H1 (cell line): ENCODE results near the gene PSD2. TPM values are rescaled to one million over a fixed set of nuclear protein-coding genes. Genes with fewer than 3 reads are reported as not detected.

Source experiments
- CTCF ChIA-PET: fragments of 300-600 bp; sonication (Branson Sonifier 250); formaldehyde crosslinking; loops from one replicate; lab custom pipeline; 2021; ENCODE audit not compliant: partially characterized antibody; lab: Charles Lee
- POLR2A ChIA-PET: fragments of 300-600 bp; sonication (Branson Sonifier 250); formaldehyde crosslinking; loops from one replicate; lab custom pipeline; 2021; ENCODE audit warnings: inconsistent platforms; ENCODE audit not compliant: partially characterized antibody; lab: Charles Lee
- DNase-seq, 2 experiments: peaks; one replicate each; pipeline versions ENCODE4 v3.0.0 to v3.0.0-alpha.2; 2010 to 2022; ENCODE audit warnings: low spot score in 2 of 2, low read depth in 1 of 2, mixed read lengths in 1 of 2
- FAIRE-seq: peaks from 2 replicates; lab custom pipeline; 2011; peaks lifted over from hg19 to GRCh38; lab: Jason Lieb, UNC
- H2AFZ ChIP-seq: 2 replicates; pipeline ENCODE4 v1.8.1; 2012; ENCODE audit warnings: low read length, inconsistent platforms
- H2AK5ac ChIP-seq: 2 replicates; pipeline ENCODE4 v1.6.1; 2013; ENCODE audit warnings: low read depth, low read length
- H2BK120ac ChIP-seq: replicated peaks from 2 replicates; pipeline ENCODE3; 2013; ENCODE audit warnings: low read depth, low read length, inconsistent platforms
- H2BK12ac ChIP-seq: 2 replicates; pipeline ENCODE4 v1.6.1; 2013; ENCODE audit warnings: low read depth, low read length
- H2BK15ac ChIP-seq: 2 replicates; pipeline ENCODE4 v1.6.1; 2013; ENCODE audit warnings: low read length
- H2BK20ac ChIP-seq: 2 replicates; pipeline ENCODE4 v1.6.1; 2013; ENCODE audit warnings: low read length
- H2BK5ac ChIP-seq: 2 replicates; pipeline ENCODE4 v1.6.1; 2013; ENCODE audit warnings: low read depth, low read length
- H3K14ac ChIP-seq: 2 replicates; pipeline ENCODE4 v1.6.1; 2013; ENCODE audit warnings: inconsistent platforms; ENCODE audit not compliant: insufficient read length
- H3K18ac ChIP-seq: 2 replicates; pipeline ENCODE4 v1.6.1; 2013; ENCODE audit warnings: low read length; ENCODE audit errors: extremely low read depth
- H3K23ac ChIP-seq: 2 replicates; pipeline ENCODE4 v1.6.1; 2013; ENCODE audit warnings: inconsistent platforms; ENCODE audit not compliant: insufficient read length
- H3K23me2 ChIP-seq: 2 replicates; pipeline ENCODE4 v1.6.1; 2013; ENCODE audit warnings: low read depth, low read length
- H3K27ac ChIP-seq: 2 replicates; pipeline ENCODE4 v1.6.1; 2011; ENCODE audit warnings: low read depth, low read length, inconsistent platforms
- H3K27me3 ChIP-seq, 4 experiments: replicated peaks in 1 of 4; 1 replicate in 1 of 4; 2 replicates in 3 of 4; pipeline versions ENCODE4 v1.6.1 to v1.8.1; 2011 to 2013; ENCODE audit warnings: low read length in 3 of 4, mild to moderate bottlenecking in 3 of 4, inconsistent platforms in 2 of 4, mixed read lengths in 2 of 4, moderate library complexity in 1 of 4; ENCODE audit not compliant: control insufficient read depth in 3 of 4, insufficient read depth in 3 of 4; ENCODE audit errors: extremely low read depth in 1 of 4
- H3K36me3 ChIP-seq, 4 experiments: 2 replicates each; pipeline versions ENCODE4 v1.6.1 to v1.8.1; 2011 to 2013; ENCODE audit warnings: mild to moderate bottlenecking in 4 of 4, low read length in 3 of 4, moderate library complexity in 2 of 4, control low read depth in 1 of 4, inconsistent platforms in 1 of 4; ENCODE audit not compliant: insufficient read depth in 4 of 4, control insufficient read depth in 2 of 4
- H3K4ac ChIP-seq: replicated peaks from 2 replicates; pipeline ENCODE3; 2013; ENCODE audit warnings: low read length, low read depth, mixed read lengths, inconsistent platforms; ENCODE audit not compliant: insufficient read length
- H3K4me1 ChIP-seq, 4 experiments: replicated peaks in 1 of 4; 1 replicate in 1 of 4; 2 replicates in 3 of 4; pipeline versions ENCODE4 v1.6.1 to v1.8.1; 2011 to 2013; ENCODE audit warnings: low read length in 3 of 4, inconsistent platforms in 2 of 4, mixed read lengths in 1 of 4; ENCODE audit not compliant: insufficient read depth in 4 of 4, control insufficient read depth in 3 of 4
- H3K4me2 ChIP-seq, 2 experiments: 2 replicates each; pipeline versions ENCODE4 v1.6.1 to v1.8.1; 2011 to 2013; ENCODE audit warnings: low read depth in 2 of 2, low read length in 2 of 2, control low read depth in 1 of 2, inconsistent platforms in 1 of 2, mild to moderate bottlenecking in 1 of 2; ENCODE audit not compliant: insufficient read depth in 1 of 2
- H3K4me3 ChIP-seq, 4 experiments: fragments of 200-600, 300-600 bp in 1 of 4; sonication (generic), shearing (Covaris generic), sonication (Bioruptor Twin) in 1 of 4; 2 replicates each; pipeline versions ENCODE4 v1.5.1 to v1.8.1; 2011 to 2016; ENCODE audit warnings: low read length in 4 of 4, low read depth in 3 of 4, control low read depth in 2 of 4, inconsistent platforms in 2 of 4, mild to moderate bottlenecking in 2 of 4, mixed read lengths in 1 of 4, moderate library complexity in 1 of 4; ENCODE audit not compliant: insufficient read depth in 2 of 4; ENCODE audit errors: extremely low read depth in 1 of 4
- H3K56ac ChIP-seq: replicated peaks from 2 replicates; pipeline ENCODE3; 2013; ENCODE audit warnings: low read depth, mild to moderate bottlenecking, mixed read lengths, low read length, inconsistent platforms; ENCODE audit not compliant: insufficient read length
- H3K79me1 ChIP-seq: 2 replicates; pipeline ENCODE4 v1.6.1; 2013; ENCODE audit warnings: low read depth, low read length, control low read depth
- H3K79me2 ChIP-seq, 2 experiments: 2 replicates each; pipeline versions ENCODE4 v1.6.1 to v1.8.1; 2012 to 2013; ENCODE audit warnings: low read length in 2 of 2, mild to moderate bottlenecking in 2 of 2, inconsistent platforms in 1 of 2; ENCODE audit not compliant: insufficient read depth in 2 of 2, control insufficient read depth in 1 of 2
- H3K9ac ChIP-seq, 4 experiments: replicated peaks in 1 of 4; 1 replicate in 1 of 4; 2 replicates in 3 of 4; pipeline versions ENCODE4 v1.6.1 to v1.8.1; 2011 to 2013; ENCODE audit warnings: low read depth in 3 of 4, low read length in 3 of 4, control low read depth in 2 of 4, mild to moderate bottlenecking in 2 of 4, moderate library complexity in 2 of 4, inconsistent platforms in 1 of 4; ENCODE audit errors: extremely low read depth in 1 of 4
- H3K9me3 ChIP-seq, 2 experiments: 2 replicates each; pipeline versions ENCODE4 v1.6.1 to v1.8.1; 2012 to 2013; ENCODE audit warnings: mild to moderate bottlenecking in 2 of 2, moderate library complexity in 2 of 2, control low read depth in 1 of 2, inconsistent platforms in 1 of 2, low read depth in 1 of 2, low read length in 1 of 2, mixed read lengths in 1 of 2; ENCODE audit not compliant: insufficient read depth in 2 of 2
- H4K20me1 ChIP-seq, 2 experiments: replicated peaks in 1 of 2; 2 replicates each; pipeline versions ENCODE3 to v1.8.1; 2011 to 2013; ENCODE audit warnings: inconsistent platforms in 2 of 2, low read length in 2 of 2, mild to moderate bottlenecking in 1 of 2; ENCODE audit not compliant: insufficient read depth in 2 of 2, control insufficient read depth in 1 of 2
- H4K5ac ChIP-seq: 2 replicates; pipeline ENCODE4 v1.6.1; 2013; ENCODE audit warnings: low read length, low read depth, mixed read lengths, inconsistent platforms; ENCODE audit not compliant: insufficient read length
- H4K8ac ChIP-seq: 2 replicates; pipeline ENCODE4 v1.8.0; 2013; ENCODE audit warnings: mild to moderate bottlenecking, moderate library complexity, low read length, inconsistent platforms; ENCODE audit not compliant: insufficient read depth; ENCODE audit errors: extremely low read depth
- H4K91ac ChIP-seq: replicated peaks from 2 replicates; pipeline ENCODE3; 2013; ENCODE audit warnings: low read length, mixed read lengths, inconsistent platforms; ENCODE audit not compliant: insufficient read length
- BCL11A ChIP-seq, 2 experiments: IDR thresholded peaks; one replicate each; pipeline ENCODE4 v1.6.1; 2011; ENCODE audit warnings: low read depth in 2 of 2, low read length in 2 of 2, mild to moderate bottlenecking in 2 of 2
- RAD21 ChIP-seq, 2 experiments: IDR thresholded peaks in 1 of 2; conservative IDR thresholded peaks in 1 of 2; 2 replicates each; pipeline ENCODE4 v1.6.1; 2011; ENCODE audit warnings: low read depth in 2 of 2, low read length in 2 of 2, improper control_type of control experiment in 1 of 2, inconsistent platforms in 1 of 2, mild to moderate bottlenecking in 1 of 2, moderate library complexity in 1 of 2
- SRF ChIP-seq: IDR thresholded peaks from 2 replicates; pipeline ENCODE4 v1.6.1; 2011; ENCODE audit warnings: mild to moderate bottlenecking, low read depth, low read length, moderate library complexity
- WGBS, 2 experiments: shearing (Covaris generic) in 1 of 2; methylation state at CpG; one replicate each; pipeline versions ENCODE4 v1.1.6 to v1.1.7; 2013 to 2015; ENCODE audit warnings: low lambda C conversion rate in 2 of 2, mixed read lengths in 2 of 2, inconsistent platforms in 1 of 2, low coverage in 1 of 2, missing lambda C conversion rate in 1 of 2; ENCODE audit not compliant: insufficient replicate concordance in 2 of 2, insufficient coverage in 1 of 2, insufficient read length in 1 of 2; ENCODE audit errors: extremely low coverage in 1 of 2, missing lambda C conversion rate in 1 of 2; 5-methylcytosine and 5-hydroxymethylcytosine counted together
- polyA plus RNA-seq, 7 experiments: library from polyadenylated mRNA; depleted of rRNA in 3 of 7; stranded (reverse) in 5 of 7; unstranded in 2 of 7; fragments of >200 nt in 5 of 7; fragments of 200-250 nt in 2 of 7; gene quantifications; 1 replicate in 5 of 7; 2 replicates in 1 of 7; 4 replicates in 1 of 7; pipeline versions ENCODE4 v1.2.1 to v1.2.3, GENCODE V29; 2011 to 2013; ENCODE audit warnings: missing spikeins in 2 of 7, mixed read lengths in 2 of 7
- total RNA-seq: library from RNA; stranded (reverse); fragmentation: NEBNext Ultra II Directional; extraction: Animal tissue kit (Norgen Biotek cat#: 25700); gene quantifications from 2 replicates; pipeline ENCODE4 v1.2.1, GENCODE V29; 2021
- TF ChIP-seq, protein P1 (sequence below), 3 experiments: IDR thresholded peaks; 1 replicate in 2 of 3; 2 replicates in 1 of 3; pipeline versions ENCODE4 v1.5.1 to v1.6.1; 2011; ENCODE audit warnings: low read length in 3 of 3, mild to moderate bottlenecking in 3 of 3, inconsistent platforms in 2 of 3, low read depth in 1 of 3, moderate library complexity in 1 of 3; ENCODE audit not compliant: insufficient read depth in 1 of 3; ENCODE audit errors: control extremely low read depth in 1 of 3
- TF ChIP-seq, protein P2 (sequence below): IDR thresholded peaks from 2 replicates; pipeline ENCODE4 v1.6.1; 2012; ENCODE audit warnings: inconsistent platforms

The PSD2 gene
- total and polyA plus RNA-seq, 2 of the 8 experiments (the other 6 are each of a cell fraction or from before 2014, with no cell fraction given): 0.06 to 0.14 TPM

DNA sequence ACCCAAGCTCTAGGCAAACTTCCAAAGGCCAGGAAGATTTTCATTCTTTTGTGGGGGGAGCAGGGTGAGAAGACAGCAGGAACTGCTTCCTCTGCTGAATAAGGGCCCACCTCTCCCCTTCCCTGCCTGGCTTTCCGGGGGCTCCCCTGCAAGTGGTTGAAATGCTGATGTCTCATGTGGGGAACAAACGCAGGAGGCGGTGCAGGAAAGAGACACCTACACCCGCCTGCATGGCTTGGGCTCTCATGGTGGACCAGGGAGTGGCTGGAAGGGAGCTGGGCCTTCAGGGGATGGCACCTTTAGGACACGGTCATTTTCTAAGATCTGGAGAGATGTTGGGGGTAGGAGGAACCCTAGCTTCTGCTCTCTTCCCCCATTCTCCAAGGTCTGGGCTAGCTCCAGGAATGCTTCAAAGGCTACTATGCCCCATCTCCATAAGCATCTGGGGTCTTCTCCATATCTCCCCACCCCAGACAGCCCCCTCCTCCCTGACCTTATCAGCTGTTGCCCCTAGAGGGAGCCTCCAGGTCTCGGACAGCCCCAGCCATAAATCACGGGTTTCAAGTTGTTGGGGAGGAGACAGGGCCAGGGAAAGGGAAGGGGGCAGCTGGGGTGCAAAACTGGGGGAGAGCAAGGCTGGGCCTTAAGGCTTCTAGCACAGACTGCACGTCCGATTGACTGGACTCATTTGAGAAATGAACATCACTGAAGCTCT is 76.6 kb downstream of the PSD2 start:
- 74% methylated on average over 9 of the region's 9 CpGs; no CpG with 5 or more reads in 1 of the 2 experiments for WGBS, 2 experiments
- Histone ChIP-seq H3K4me1 (peaks cover 0 to 9% (median 5%) of the 10 kb centered on the region in 4 experiments; a peak in 6 of 7 replicates), H2BK20ac (no peak overlapping the region), H2BK5ac (no peak overlapping the region), H3K4me2 (no peak overlapping the region), H3K18ac (no peak overlapping the region), H3K36me3 (no peaks in the 10 kb centered on the region), H4K8ac (no peak overlapping the region), H3K14ac (no peak overlapping the region), H3K4ac (no peak overlapping the region), H3K79me2 (no peaks in the 10 kb centered on the region), H2BK120ac (no peak overlapping the region), H3K79me1 (no peaks in the 10 kb centered on the region), H2AFZ (no peak overlapping the region), H3K27ac (no peak overlapping the region), H3K56ac (no peak overlapping the region), H2AK5ac (no peak overlapping the region), H3K27me3 (peaks cover 0 to 2% (median 0%) of the 10 kb centered on the region in 4 experiments; a peak in 2 of 7 replicates), H4K5ac (no peak overlapping the region), H4K20me1 (no peaks in the 10 kb centered on the region), H3K9ac (no peak overlapping the region), H4K91ac (no peak overlapping the region), H2BK15ac (no peak overlapping the region), H3K4me3 (no peak overlapping the region), H2BK12ac (0 out of 2 replicates have a peak overlapping the region, but pooled peaks have one; percentile 60), H3K23me2 (peaks cover 1% of the 10 kb centered on the region; the same call in 1 of the 2 replicates), H3K23ac (no peak overlapping the region), H3K9me3 (no peaks in the 10 kb centered on the region)
- CTCF ChIA-PET: interaction anchor here (0.5 to 5.1 kb wide), 36 partner anchors 10 to 1278 kb away, joined by 3 to 135 read pairs (median 6); no protein-coding TSS in a partner anchor
- DNase-seq (no peak), FAIRE-seq (no peak)
- TF ChIP-seq, protein P1, sequence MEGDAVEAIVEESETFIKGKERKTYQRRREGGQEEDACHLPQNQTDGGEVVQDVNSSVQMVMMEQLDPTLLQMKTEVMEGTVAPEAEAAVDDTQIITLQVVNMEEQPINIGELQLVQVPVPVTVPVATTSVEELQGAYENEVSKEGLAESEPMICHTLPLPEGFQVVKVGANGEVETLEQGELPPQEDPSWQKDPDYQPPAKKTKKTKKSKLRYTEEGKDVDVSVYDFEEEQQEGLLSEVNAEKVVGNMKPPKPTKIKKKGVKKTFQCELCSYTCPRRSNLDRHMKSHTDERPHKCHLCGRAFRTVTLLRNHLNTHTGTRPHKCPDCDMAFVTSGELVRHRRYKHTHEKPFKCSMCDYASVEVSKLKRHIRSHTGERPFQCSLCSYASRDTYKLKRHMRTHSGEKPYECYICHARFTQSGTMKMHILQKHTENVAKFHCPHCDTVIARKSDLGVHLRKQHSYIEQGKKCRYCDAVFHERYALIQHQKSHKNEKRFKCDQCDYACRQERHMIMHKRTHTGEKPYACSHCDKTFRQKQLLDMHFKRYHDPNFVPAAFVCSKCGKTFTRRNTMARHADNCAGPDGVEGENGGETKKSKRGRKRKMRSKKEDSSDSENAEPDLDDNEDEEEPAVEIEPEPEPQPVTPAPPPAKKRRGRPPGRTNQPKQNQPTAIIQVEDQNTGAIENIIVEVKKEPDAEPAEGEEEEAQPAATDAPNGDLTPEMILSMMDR (IDR thresholded peaks at IDR 0.05; ENCODE audit: control extremely low read depth in 1 of 3, insufficient read depth in 1 of 3, low read depth in 1 of 3, low read length in 3 of 3): peak; percentile 64 to 73 (median 67)
- TF ChIP-seq RAD21 (IDR thresholded peaks at IDR 0.05 in 1 of 2, conservative IDR thresholded peaks at IDR 0.05 in 1 of 2; ENCODE audit: low read depth in 2 of 2, low read length in 2 of 2) (peak; percentile 51 to 64), BCL11A (IDR thresholded peaks at IDR 0.05; ENCODE audit: low read depth in 2 of 2, low read length in 2 of 2) (no peak), SRF (0 out of 2 replicates have a peak, but pooled peaks have one; percentile 3)
- TF ChIP-seq, protein P2, sequence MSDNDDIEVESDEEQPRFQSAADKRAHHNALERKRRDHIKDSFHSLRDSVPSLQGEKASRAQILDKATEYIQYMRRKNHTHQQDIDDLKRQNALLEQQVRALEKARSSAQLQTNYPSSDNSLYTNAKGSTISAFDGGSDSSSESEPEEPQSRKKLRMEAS: no peak
- POLR2A ChIA-PET: no interaction called here
